IPS-18c (cell line): Measurements from ENCODE around the gene CNGA4.
"Not testable (repeated sequence)": the region's sequence is repeated elsewhere in the genome, so short reads cannot be mapped to it uniquely, and the experiment has no call there.

Source experiments
- H3K4me3 ChIP-seq: 2 replicates; pipeline ENCODE4 v1.7.0; 2013; ENCODE audit warnings: low read depth, mild to moderate bottlenecking, low read length, moderate library complexity; ENCODE audit not compliant: insufficient read depth
- H3K9me3 ChIP-seq: one replicate; pipeline ENCODE4 v1.6.1; 2013; ENCODE audit warnings: mild to moderate bottlenecking, low read length, moderate library complexity; ENCODE audit not compliant: control insufficient read depth, insufficient read depth

CNGA4 gene

DNA sequence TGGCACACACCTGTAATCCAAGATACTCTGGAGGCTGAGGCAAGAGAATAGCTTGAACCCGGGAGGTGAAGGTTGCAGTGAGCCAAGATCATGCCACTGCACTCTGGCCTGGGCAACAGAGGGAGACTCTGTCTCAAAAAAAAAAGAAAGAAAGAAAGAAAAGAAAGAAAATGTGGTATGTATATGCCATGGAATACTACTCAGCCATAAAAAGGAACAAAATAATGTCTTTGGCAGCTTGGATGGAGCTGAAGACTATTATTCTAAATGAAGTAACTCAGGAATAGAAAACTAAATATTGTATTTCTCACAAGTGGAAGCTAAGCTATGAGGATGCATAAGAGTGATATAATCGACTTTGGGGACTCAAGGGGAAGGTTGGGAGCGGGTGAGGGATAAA lies 10.0 kb downstream of the CNGA4 start:
- not testable (repeated sequence) for H3K9me3 ChIP-seq, H3K4me3 ChIP-seq

DNA sequence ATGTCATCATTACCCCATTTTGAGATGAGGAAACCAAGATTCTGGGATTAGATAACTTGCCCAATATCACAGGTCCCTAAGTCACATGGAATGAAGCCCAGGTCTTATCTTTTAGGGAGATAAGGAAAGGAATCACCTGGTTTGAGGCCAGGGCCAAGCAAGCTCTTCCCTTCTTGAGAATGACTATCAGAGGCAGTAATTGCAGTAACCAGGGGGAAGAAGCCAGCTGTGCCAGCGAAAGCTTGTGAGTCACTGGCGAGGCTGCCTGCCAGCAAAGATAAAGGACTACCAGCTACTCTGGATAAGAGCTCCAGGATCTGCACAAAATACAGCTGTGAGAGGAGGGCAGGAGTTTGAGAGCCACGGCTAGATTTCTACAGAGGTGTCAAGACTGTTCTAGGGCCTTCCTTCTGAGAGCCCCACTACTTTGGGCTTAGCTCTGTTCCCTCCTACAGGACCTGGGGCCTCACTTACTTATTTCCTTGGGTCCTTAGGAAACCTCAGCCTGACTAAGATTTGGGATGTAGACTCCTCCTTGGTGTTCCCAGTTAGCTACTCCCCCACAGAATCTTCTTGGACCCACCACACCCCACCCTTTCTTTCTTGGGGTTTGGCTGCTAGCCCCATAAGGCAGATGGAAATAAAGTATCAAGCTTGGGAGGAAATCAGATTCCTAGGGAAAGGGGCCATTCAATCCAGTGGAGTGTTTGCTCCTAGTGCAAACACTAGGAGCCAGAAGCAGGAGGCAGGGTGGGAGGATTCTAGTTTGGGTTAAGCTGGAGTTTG lies 11.1 kb downstream of the CNGA4 start:
- H3K9me3 ChIP-seq: no peaks in the 10 kb centered on the region

DNA sequence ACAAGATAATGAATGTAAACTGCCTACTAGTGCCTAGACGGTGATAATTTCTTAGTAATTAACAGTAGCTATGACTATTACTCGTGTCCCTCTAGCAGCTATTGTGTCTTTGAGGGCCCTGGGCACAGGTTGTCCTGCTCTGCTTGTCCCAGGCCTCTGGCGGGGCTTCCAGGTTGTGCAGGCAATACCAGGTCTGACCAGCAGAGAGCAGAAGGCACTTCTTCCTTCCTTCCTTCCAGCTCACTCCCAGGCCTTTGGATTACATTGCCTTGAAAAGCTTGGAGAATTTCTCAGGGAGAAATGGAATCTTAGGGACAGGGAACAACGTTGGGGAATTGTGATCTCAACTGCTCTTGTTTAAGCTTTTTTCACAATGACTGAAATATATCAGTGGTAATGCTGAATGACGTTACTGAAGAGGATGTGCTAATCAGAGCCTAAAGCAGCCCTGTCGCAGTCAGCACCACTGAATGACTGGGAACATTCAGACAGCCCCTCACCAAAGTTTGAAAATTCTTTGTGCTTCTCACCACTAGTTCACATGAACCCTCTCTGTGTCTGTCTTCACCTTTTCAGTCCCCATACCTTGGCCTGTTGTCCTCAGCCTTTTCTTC lies 12.3 kb downstream of the CNGA4 start:
- Histone ChIP-seq H3K4me3 (no peak overlapping the region), H3K9me3 (no peaks in the 10 kb centered on the region)

More for the DNA sequence above, 11.1 kb downstream of the CNGA4 start:
- no peak overlapping the region for H3K4me3 ChIP-seq

DNA sequence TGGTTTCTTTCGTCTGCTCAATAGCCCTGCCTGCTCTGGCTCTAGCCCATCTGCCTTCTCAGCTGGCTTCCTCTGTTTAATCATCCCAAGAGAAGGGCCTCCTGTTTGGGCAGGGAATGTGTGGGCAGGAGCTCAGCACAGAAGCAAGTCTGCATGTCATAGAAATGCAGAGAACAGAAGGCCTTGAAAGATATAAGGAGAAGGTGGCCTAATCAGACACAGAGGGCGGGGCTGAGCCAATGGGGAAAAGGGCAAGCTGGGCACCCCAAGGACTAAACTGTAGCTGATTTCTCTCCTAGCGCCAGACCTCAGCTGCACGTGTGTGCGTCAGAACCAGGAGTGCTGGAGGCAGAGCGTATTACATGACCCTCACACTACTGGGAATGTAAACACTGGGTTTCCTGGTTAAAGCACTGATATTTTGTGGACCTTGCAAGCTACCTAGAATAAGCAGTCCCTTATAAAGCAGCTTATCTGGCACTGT lies 13.1 kb downstream of the CNGA4 start:
- Histone ChIP-seq H3K4me3 (no peak overlapping the region), H3K9me3 (no peaks in the 10 kb centered on the region)

DNA sequence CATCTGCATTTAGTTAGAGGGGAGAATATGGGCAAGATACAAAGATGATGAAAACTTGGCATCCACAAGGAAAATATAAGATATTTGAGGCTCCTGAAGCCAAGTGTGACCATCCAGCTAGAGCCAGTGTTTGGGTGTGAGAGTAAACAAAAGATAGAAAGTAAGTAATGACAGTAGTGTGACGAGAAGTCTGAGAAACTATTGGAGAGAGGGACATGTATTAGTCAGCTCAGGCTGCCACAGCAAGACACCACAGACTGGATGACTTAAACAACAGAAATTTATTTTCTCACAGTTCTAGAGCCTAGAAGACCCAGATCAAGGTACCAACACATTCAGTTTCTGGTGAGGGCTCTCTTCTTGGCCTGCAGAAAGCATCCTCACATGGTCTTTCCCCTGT lies 14.3 kb downstream of the CNGA4 start:
- no peak overlapping the region for H3K4me3 ChIP-seq
- H3K9me3 ChIP-seq: no peaks in the 10 kb centered on the region

DNA sequence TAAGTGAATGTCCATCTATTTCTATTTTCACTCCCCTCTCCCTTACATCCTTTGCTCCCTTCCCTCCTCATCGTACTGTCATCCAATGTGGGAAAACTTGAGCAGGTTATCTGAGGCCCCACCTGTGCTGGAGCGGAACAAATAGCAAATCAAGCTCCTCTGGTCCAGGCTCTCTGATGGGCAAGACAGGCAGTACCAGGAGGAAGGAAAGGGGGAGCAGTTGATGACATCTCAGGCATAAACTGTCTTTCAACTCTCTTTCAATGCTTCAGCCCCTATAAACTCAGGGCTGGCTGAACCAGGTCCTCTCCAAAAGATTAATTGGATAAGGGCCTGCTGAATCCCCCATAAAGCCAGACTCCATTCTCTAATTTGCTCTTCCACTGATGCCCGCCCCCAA lies 19.3 kb downstream of the CNGA4 start:
- H3K9me3 ChIP-seq: no peaks in the 10 kb centered on the region
- no peak overlapping the region for H3K4me3 ChIP-seq

DNA sequence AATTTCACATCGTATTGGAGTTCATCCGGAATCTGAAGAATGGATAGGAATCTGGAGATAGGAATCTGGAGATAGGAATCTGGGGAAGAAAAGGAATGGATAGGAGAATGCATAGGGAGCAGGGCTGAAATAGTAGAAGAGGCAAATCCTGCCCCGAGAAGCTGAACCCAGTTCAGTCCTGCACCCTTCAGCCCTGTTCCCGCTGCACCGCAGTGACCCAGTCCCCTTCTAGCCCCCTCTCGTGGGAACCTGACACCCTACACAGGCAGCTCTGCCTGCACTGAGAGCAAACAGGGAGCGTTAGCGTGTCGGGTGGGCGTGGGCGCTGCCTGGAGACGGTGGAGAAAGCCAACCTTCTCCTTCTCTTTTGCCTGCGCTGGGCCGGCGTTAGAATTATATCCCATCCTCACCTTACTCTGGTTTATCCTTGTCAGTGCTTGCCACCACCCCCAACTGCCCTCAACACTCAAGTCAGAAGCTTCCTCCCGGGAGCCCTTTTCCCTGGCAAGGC lies 19.7 kb downstream of the CNGA4 start:
- H3K4me3 ChIP-seq: peak overlapping the region; percentile 67; the same call in 1 of the 2 replicates

DNA sequence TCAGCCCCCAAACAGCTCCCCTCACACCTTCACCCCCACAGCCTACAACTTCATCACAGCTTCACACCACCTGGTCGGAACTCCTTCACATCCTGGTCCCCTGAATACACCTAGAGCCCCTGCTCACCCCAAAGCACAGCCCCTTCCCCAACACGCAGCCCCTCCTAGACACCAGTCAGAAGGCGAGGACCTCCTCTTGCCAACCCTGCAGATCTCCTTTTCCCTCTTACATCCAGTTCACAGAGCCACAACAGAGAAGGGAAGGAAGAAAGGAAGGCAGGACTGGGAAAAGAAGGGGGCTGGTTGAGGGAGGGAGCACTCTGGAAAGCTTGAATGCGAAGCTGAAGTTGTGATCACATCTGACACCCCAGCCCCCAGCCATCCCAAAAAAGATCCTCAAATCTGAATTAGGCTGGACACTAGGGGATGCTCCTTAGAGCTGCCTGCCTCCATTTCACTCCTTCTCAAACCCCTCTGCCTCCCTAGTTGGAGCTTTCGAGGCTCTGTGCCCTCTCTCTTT lies 21.4 kb downstream of the CNGA4 start:
- no peaks in the 10 kb centered on the region for H3K9me3 ChIP-seq
- H3K4me3 ChIP-seq: peak overlapping the region; percentile 67

More for the DNA sequence above, 19.7 kb downstream of the CNGA4 start:
- no peaks in the 10 kb centered on the region for H3K9me3 ChIP-seq

DNA sequence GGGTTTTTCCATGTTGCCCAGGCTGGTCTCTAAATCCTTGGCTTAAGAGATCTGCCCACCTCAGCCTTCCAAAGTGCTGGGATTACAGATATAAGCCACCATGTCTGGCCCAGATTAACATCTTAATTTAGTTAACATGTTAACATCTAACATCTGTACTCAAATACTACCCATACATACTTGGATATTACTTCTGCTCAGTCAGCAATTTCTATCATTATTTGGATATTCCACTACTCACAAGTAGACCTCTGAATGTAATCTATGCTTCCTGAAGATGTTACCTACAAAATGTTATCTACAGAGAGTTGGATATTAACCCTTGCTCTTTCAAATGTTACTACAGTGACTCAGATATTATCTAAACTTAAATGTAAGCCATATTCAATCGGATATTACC lies 24.8 kb downstream of the CNGA4 start:
- H3K9me3 ChIP-seq: no peaks in the 10 kb centered on the region
- no peak overlapping the region for H3K4me3 ChIP-seq

DNA sequence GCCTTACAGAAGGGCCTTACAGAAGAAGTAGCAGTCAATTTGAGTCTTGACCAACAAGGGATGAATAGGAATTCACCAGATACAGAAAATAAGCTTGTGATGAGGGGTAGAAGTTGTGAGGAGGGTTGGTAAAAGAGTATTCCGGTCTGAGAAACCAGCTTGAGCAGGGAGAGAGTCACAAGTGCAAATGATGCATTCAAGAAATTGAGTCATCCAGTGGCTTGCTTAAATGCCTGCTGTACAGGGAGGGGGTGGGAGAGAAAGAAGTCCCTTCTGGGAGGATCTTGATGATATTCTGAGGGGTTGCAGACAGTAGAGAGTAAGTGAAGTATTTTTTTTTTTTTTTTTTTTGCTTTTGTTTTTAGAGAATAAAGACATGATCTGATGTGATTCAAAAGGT lies 29.9 kb downstream of the CNGA4 start:
- Histone ChIP-seq H3K9me3 (no peaks in the 10 kb centered on the region), H3K4me3 (no peak overlapping the region)

DNA sequence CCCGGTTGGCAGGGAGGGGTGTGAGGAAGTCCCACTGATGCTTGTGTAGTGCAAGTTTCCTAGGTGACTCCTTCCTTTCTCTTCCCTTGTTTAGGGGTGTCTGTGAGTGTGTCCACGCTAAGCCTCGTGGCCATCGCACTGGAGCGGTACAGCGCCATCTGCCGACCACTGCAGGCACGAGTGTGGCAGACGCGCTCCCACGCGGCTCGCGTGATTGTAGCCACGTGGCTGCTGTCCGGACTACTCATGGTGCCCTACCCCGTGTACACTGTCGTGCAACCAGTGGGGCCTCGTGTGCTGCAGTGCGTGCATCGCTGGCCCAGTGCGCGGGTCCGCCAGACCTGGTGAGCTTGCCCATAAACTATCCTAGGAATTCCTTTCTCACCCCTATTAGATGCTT lies 31.1 kb downstream of the CNGA4 start:
- H3K9me3 ChIP-seq: no peaks in the 10 kb centered on the region
- no peak overlapping the region for H3K4me3 ChIP-seq

DNA sequence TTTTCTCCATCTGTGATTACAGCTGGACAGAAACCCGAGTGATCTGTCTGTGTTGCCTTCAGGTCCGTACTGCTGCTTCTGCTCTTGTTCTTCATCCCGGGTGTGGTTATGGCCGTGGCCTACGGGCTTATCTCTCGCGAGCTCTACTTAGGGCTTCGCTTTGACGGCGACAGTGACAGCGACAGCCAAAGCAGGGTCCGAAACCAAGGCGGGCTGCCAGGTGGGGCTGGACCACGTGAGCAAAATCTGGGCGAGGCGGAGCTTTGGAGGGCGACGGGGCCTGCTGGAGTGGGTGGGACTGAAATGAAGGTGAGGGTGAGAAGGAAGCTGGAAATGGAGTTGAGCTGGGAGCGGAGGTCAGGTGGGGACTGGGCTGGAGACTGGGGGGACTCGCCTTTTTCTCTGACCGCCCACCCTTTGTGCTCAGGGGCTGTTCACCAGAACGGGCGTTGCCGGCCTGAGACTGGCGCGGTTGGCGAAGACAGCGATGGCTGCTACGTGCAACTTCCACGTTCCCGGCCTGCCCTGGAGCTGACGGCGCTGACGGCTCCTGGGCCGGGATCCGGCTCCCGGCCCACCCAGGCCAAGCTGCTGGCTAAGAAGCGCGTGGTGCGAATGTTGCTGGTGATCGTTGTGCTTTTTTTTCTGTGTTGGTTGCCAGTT lies 31.8 kb downstream of the CNGA4 start:
- no peak overlapping the region for H3K4me3 ChIP-seq

DNA sequence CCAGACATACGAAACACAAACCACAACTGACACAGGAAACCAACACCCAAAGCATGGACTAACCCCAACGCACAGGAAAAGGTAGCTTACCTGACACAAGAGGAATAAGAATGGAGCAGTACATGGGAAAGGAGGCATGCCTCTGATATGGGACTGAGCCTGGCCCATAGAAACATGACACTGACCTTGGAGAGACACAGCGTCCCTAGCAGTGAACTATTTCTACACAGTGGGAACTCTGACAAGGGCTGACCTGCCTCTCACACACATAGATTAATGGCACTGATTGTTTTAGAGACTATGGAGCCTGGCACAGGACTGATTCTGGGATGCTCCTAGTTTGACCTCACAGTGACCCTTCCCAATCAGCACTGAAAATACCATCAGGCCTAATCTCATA lies 32.7 kb downstream of the CNGA4 start:
- H3K4me3 ChIP-seq: no peak overlapping the region

More for the DNA sequence above, 31.8 kb downstream of the CNGA4 start:
- H3K9me3 ChIP-seq: no peaks in the 10 kb centered on the region

DNA sequence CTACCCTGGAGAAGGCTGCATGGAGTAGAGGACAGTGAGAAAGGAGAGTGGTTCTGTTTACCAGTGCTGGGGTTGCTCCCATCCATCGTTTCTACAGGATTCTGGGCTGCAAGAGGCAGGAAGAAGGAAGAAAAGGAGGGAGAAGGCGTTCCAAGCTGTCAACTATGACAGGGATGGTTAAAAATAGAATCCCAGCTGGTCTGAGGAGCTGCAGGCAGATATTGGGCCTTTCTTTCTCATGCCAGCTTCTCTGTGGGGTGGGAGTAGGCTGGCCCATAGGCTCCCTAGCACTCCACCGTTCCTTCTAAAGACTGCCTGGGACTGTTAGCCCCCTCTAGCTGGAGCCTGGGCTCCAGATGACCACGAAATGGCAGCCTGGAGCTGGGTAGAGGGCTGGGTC lies 34.3 kb downstream of the CNGA4 start:
- no peak overlapping the region for H3K4me3 ChIP-seq
- H3K9me3 ChIP-seq: no peaks in the 10 kb centered on the region

More for the DNA sequence above, 32.7 kb downstream of the CNGA4 start:
- no peaks in the 10 kb centered on the region for H3K9me3 ChIP-seq

DNA sequence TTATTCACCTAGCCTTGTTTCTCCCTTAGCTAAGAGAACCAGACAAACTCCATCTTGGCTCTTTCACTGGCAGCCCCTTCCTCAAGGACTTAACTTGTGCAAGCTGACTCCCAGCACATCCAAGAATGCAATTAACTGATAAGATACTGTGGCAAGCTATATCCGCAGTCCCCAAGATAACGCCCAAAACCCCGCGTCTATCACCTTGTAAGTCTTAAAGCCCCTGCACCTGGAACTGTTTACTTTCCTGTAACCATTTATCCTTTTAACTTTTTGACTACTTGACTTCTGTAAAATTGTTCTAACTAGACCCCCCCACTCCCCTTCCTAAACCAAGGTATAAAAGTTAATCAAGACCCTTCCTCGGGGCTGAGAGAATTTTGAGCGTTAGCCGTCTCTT lies 41.9 kb downstream of the CNGA4 start:
- not testable (repeated sequence) for H3K4me3 ChIP-seq, H3K9me3 ChIP-seq

DNA sequence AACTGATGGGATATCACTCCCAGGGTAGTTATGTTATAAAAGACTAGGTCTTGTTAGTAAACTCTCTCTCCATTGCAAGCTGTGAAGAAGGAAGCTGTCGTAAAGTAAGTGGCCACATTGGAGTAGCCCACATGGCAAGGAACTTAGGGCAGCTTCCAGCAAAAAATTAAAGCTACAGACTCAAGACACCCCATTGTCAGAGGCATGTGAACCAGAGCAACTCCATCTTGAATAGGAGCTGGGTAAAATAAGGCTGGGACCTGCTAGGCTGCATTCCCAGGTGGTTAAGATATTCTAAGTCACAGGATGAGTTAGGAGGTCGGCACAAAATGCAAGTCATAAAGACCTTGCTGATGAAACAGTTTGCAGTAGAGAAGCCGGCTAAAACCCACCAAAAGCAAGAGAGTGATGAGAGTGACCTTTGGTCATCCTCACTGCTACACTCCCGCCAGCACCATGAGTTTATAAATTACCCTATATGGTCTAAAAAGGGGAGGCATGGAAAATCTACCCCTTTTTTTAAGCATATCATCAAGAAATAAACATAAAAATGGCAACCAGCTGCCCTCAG lies 44.6 kb downstream of the CNGA4 start:
- no peak overlapping the region for H3K4me3 ChIP-seq
- no peaks in the 10 kb centered on the region for H3K9me3 ChIP-seq

DNA sequence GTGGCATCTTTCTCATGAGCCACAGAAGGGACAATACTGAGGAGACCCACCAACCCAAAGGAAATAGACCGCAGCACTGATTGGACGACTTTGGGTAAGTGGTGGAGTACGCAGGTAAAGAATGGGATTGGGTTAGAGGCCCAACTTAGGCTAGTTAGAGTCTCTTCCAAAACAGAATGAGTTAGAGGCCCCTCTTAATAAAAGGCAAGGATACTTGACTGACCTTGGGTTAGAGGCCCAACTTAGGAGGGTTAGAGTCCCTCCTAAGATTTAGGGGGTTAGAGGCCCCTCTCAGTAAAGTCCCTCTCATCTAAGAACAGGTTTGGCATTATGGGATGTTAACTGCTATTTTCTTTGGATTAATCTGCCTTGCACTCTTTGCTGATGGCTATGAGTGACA lies 45.4 kb downstream of the CNGA4 start:
- no peak overlapping the region for H3K4me3 ChIP-seq
- H3K9me3 ChIP-seq: no peaks in the 10 kb centered on the region
